ENCODE data around the gene PDZRN3. TPM values are rescaled to one million over a fixed set of nuclear protein-coding genes. Genes with fewer than 3 reads are reported as not detected.

Gene PDZRN3
- total and polyA plus RNA-seq, 2 experiments from 2014 or later, result 7.5 to 14.0 TPM

GRCh38 chr3:73399106-73399505, 225.6 kb downstream of the PDZRN3 start:
- Histone ChIP-seq H3K36me3 (ENCODE audit: insufficient read depth) (peaks cover 3% of the 10 kb centered on the region; the same call in 1 of the 2 replicates), H3F3A (replicated peaks; ENCODE audit: low read depth) (no peaks in the 10 kb centered on the region), H2AFZ (no peak overlapping the region), H3K4me1 (ENCODE audit: insufficient read depth) (peaks cover 1% of the 10 kb centered on the region), H3K79me2 (replicated peaks; ENCODE audit: insufficient read depth) (no peaks in the 10 kb centered on the region), H3K27ac (ENCODE audit: low read depth) (no peak overlapping the region), H3K4me3 (no peak overlapping the region), H3K9me2 (ENCODE audit: insufficient read depth) (no peaks in the 10 kb centered on the region; the same call in 1 of the 2 replicates), H4K20me1 (replicated peaks; ENCODE audit: insufficient read depth) (no peaks in the 10 kb centered on the region), H3K4me2 (no peak overlapping the region), H3K27me3 (ENCODE audit: insufficient read depth) (no peaks in the 10 kb centered on the region)
- no peak for TF ChIP-seq ZNF331 (CRISPR knock-in tag; IDR thresholded peaks at IDR 0.05; ENCODE audit: low read depth)
- TF ChIP-seq CREB1 (CRISPR knock-in tag; IDR thresholded peaks at IDR 0.05; ENCODE audit: low read depth), result no peak
- TF ChIP-seq ZNF462 (CRISPR knock-in tag; IDR thresholded peaks at IDR 0.05), result no peak
- TF ChIP-seq NANOG (IDR thresholded peaks at IDR 0.05; ENCODE audit: borderline replicate concordance), result no peak
- TF ChIP-seq EZH2phosphoT487 (IDR thresholded peaks at IDR 0.05; ENCODE audit: unreplicated experiment), result no peak
- no peak for TF ChIP-seq POLR2AphosphoS5 (IDR thresholded peaks at IDR 0.05; ENCODE audit: low read depth)
- no peak for TF ChIP-seq EZH2 (IDR thresholded peaks at IDR 0.05; ENCODE audit: low read depth, unreplicated experiment)
- TF ChIP-seq ETS1 (IDR thresholded peaks at IDR 0.05), result no peak
- no peak for TF ChIP-seq JUNB (IDR thresholded peaks at IDR 0.05; ENCODE audit: unreplicated experiment)
- no peak for TF ChIP-seq ZNF114 (CRISPR knock-in tag; IDR thresholded peaks at IDR 0.05)
- no peak for TF ChIP-seq STAT1 (IDR thresholded peaks at IDR 0.05; ENCODE audit: unreplicated experiment)
- ATAC-seq, result no peak
- DNase-seq (ENCODE audit: low spot score), result no peak
- Mint-ChIP-seq H3K27ac (no peak overlapping the region), H3K9me3 (no peaks in the 10 kb centered on the region), H3K4me3 (no peak overlapping the region), H3K4me1 (peaks cover 2% of the 10 kb centered on the region; the same call in 2 of the 3 replicates), H3K27me3 (ENCODE audit: insufficient read depth, low read depth, poor library complexity) (no peaks in the 10 kb centered on the region), H3K36me3 (ENCODE audit: low read depth) (peaks cover 3% of the 10 kb centered on the region; the same call in 2 of the 3 replicates)
